Endothelial cell of umbilical vein (primary cell): ENCODE measurements around the gene CCHCR1. TPM values are rescaled to one million over a fixed set of nuclear protein-coding genes. Genes with fewer than 3 reads are reported as not detected.

Experiments
- Bru-seq: library from RNA; stranded (reverse); fragments of 400-500 nt; gene quantifications from one replicate; lab custom pipeline; 2021; lab: Mats Ljungman, UMichigan
- BruChase-seq, 2 experiments: library from RNA; stranded (reverse); fragments of 400-500 nt; gene quantifications; one replicate each; lab custom pipeline; 2021; lab: Mats Ljungman, UMichigan
- BruUV-seq: library from RNA; stranded (reverse); fragments of 400-500 nt; replicated peaks from 2 replicates; lab custom pipeline; 2021; lab: Mats Ljungman, UMichigan
- CTCF ChIA-PET: fragments of 300-600, 350-600 bp; sonication (Branson Sonifier 250); formaldehyde crosslinking; loops from one replicate; lab custom pipeline; 2021; ENCODE audit warnings: antibody characterized with exemption, inconsistent platforms; lab: Charles Lee
- POLR2A ChIA-PET: fragments of 300-600, 350-600 bp; sonication (Branson Sonifier 250); formaldehyde crosslinking; loops from one replicate; lab custom pipeline; 2021; ENCODE audit warnings: antibody characterized with exemption, inconsistent platforms; lab: Charles Lee
- DNase-seq: peaks from one replicate; pipeline ENCODE4 v3.0.0-alpha.2; 2011; ENCODE audit warnings: low read depth, low spot score
- FAIRE-seq: peaks from 2 replicates; lab custom pipeline; 2011; peaks lifted over from hg19 to GRCh38; lab: Jason Lieb, UNC
- H2AFZ ChIP-seq: 2 replicates; pipeline ENCODE4 v1.6.0; 2012; ENCODE audit warnings: low read depth, low read length, control low read depth, inconsistent platforms
- H3K27ac ChIP-seq: 2 replicates; pipeline ENCODE4 v1.5.1; 2011; ENCODE audit warnings: low read depth, mild to moderate bottlenecking, control low read depth, low read length, moderate library complexity; ENCODE audit not compliant: insufficient read depth
- H3K27me3 ChIP-seq, 2 experiments: 2 replicates each; pipeline versions ENCODE4 v1.6.0 to v1.6.1; 2011; ENCODE audit warnings: low read length in 2 of 2, mixed read lengths in 1 of 2; ENCODE audit not compliant: control insufficient read depth in 2 of 2, insufficient read depth in 2 of 2
- H3K36me3 ChIP-seq, 2 experiments: 2 replicates in 1 of 2; 3 replicates in 1 of 2; pipeline ENCODE4 v1.5.1; 2011; ENCODE audit warnings: low read length in 2 of 2, mild to moderate bottlenecking in 1 of 2, moderate library complexity in 1 of 2; ENCODE audit not compliant: control insufficient read depth in 2 of 2, insufficient read depth in 2 of 2; ENCODE audit errors: extremely low read depth in 1 of 2
- H3K4me1 ChIP-seq: 3 replicates; pipeline ENCODE4 v1.5.1; 2011; ENCODE audit warnings: mild to moderate bottlenecking, low read length; ENCODE audit not compliant: control insufficient read depth, insufficient read depth; ENCODE audit errors: extremely low read depth
- H3K4me2 ChIP-seq: 2 replicates; pipeline ENCODE4 v1.6.1; 2011; ENCODE audit warnings: low read length, control low read depth, mixed read lengths; ENCODE audit not compliant: insufficient read depth
- H3K4me3 ChIP-seq, 3 experiments: fragments of 200-600 bp in 1 of 3; sonication (generic), shearing (Covaris generic) in 1 of 3; replicated peaks in 1 of 3; 2 replicates each; pipeline ENCODE4 v1.5.1; 2011 to 2016; ENCODE audit warnings: control low read depth in 3 of 3, low read length in 3 of 3, mild to moderate bottlenecking in 2 of 3, inconsistent platforms in 1 of 3, low read depth in 1 of 3, moderate library complexity in 1 of 3; ENCODE audit not compliant: insufficient read depth in 1 of 3
- H3K79me2 ChIP-seq: 2 replicates; pipeline ENCODE4 v1.6.0; 2012; ENCODE audit warnings: low read length, inconsistent platforms; ENCODE audit not compliant: control insufficient read depth, insufficient read depth
- H3K9ac ChIP-seq: replicated peaks from 2 replicates; pipeline ENCODE3; 2011; ENCODE audit warnings: low read length, control low read depth; ENCODE audit not compliant: insufficient read depth; ENCODE audit errors: extremely low read depth
- H3K9me1 ChIP-seq: replicated peaks from 3 replicates; pipeline ENCODE4 v1.6.0; 2011; ENCODE audit warnings: mild to moderate bottlenecking, low read length; ENCODE audit not compliant: control insufficient read depth, insufficient read depth; ENCODE audit errors: extremely low read depth
- H3K9me3 ChIP-seq: replicated peaks from 2 replicates; pipeline ENCODE4 v1.5.1; 2012; ENCODE audit warnings: low read length, inconsistent platforms; ENCODE audit not compliant: control insufficient read depth, insufficient read depth
- H4K20me1 ChIP-seq: replicated peaks from 2 replicates; pipeline ENCODE3; 2011; ENCODE audit warnings: mild to moderate bottlenecking, low read length; ENCODE audit not compliant: control insufficient read depth, insufficient read depth; ENCODE audit errors: extremely low read depth
- CTCF ChIP-seq, 2 donors: IDR thresholded peaks; 1 replicate in 1 of 2; 2 replicates in 1 of 2; pipeline ENCODE4 v1.5.1; 2011; ENCODE audit warnings: low read length in 2 of 2, mild to moderate bottlenecking in 2 of 2, moderate library complexity in 2 of 2, control low read depth in 1 of 2, inconsistent platforms in 1 of 2, low read depth in 1 of 2; ENCODE audit not compliant: insufficient read depth in 1 of 2; ENCODE audit errors: extremely low read depth in 1 of 2
- EZH2 ChIP-seq: IDR thresholded peaks from 2 replicates; pipeline ENCODE4 v1.6.1; 2012; ENCODE audit warnings: borderline replicate concordance, low read depth, mild to moderate bottlenecking, moderate library complexity, low read length, inconsistent platforms; ENCODE audit not compliant: severe bottlenecking
- FOS ChIP-seq: IDR thresholded peaks from 2 replicates; pipeline ENCODE4 v1.6.1; 2011; ENCODE audit warnings: mild to moderate bottlenecking, low read length, moderate library complexity, borderline replicate concordance; ENCODE audit not compliant: insufficient read depth
- GATA2 ChIP-seq: IDR thresholded peaks from 2 replicates; pipeline ENCODE4 v1.7.0; 2011; ENCODE audit warnings: low read depth, mild to moderate bottlenecking, moderate library complexity, mixed read lengths, low read length; ENCODE audit not compliant: insufficient read length, insufficient read depth
- JUN ChIP-seq: IDR thresholded peaks from 2 replicates; pipeline ENCODE4 v1.6.1; 2011; ENCODE audit warnings: borderline replicate concordance, low read depth; ENCODE audit not compliant: insufficient read length, insufficient read depth
- MYC ChIP-seq: IDR thresholded peaks from one replicate; pipeline ENCODE4 v1.6.1; 2011; ENCODE audit warnings: mild to moderate bottlenecking, low read depth, low read length
- POLR2A ChIP-seq: IDR thresholded peaks from 2 replicates; pipeline ENCODE4 v1.6.1; 2012; ENCODE audit warnings: low read depth, mild to moderate bottlenecking, control low read depth, low read length
- POLR2AphosphoS5 ChIP-seq: IDR thresholded peaks from 2 replicates; pipeline ENCODE4 v1.6.1; 2012; ENCODE audit warnings: low read depth, mild to moderate bottlenecking, control low read depth, low read length, moderate library complexity; ENCODE audit not compliant: insufficient read depth
- dilution Hi-C: fragments of 300-500 bp; cut with MboI; formaldehyde crosslinking; loops from one replicate; pipeline ENCODE4 v1.15.0; 2019; ENCODE audit warnings: low sequenced_read_pairs; ENCODE audit not compliant: extremely low pct_ligation_motif_present
- intact Hi-C: fragments of 100-400 bp; cut with micrococcal nuclease; formaldehyde crosslinking; loops from one replicate; pipeline ENCODE4 v1.10.0; 2022
- long read RNA-seq: library from polyadenylated mRNA; stranded (forward); transcript quantifications from one replicate; pipeline ENCODE4 v2.0.0, GENCODE V29; 2021
- polyA minus RNA-seq, 3 experiments: library from RNA; depleted of rRNA, polyadenylated mRNA; stranded (reverse); fragments of >200 nt; gene quantifications; 1 replicate in 1 of 3; 2 replicates in 2 of 3; pipeline ENCODE4 v1.2.3, GENCODE V29; 2011
- polyA plus RNA-seq, 4 experiments: library from polyadenylated mRNA; depleted of rRNA in 3 of 4; stranded (reverse) in 3 of 4; unstranded in 1 of 4; fragments of >200 nt; gene quantifications; 2 replicates each; pipeline versions ENCODE4 v1.2.1 to v1.2.3, GENCODE V29; 2011 to 2012; ENCODE audit warnings: missing spikeins in 1 of 4
- total RNA-seq: library from RNA; stranded (reverse); gene quantifications from 2 replicates; pipeline ENCODE4 v1.2.3, GENCODE V29; 2021
- TF ChIP-seq, protein P1 (sequence below): IDR thresholded peaks from 2 replicates; pipeline ENCODE4 v1.6.1; 2011; ENCODE audit not compliant: insufficient read depth, insufficient read length

Gene CCHCR1, protein sequence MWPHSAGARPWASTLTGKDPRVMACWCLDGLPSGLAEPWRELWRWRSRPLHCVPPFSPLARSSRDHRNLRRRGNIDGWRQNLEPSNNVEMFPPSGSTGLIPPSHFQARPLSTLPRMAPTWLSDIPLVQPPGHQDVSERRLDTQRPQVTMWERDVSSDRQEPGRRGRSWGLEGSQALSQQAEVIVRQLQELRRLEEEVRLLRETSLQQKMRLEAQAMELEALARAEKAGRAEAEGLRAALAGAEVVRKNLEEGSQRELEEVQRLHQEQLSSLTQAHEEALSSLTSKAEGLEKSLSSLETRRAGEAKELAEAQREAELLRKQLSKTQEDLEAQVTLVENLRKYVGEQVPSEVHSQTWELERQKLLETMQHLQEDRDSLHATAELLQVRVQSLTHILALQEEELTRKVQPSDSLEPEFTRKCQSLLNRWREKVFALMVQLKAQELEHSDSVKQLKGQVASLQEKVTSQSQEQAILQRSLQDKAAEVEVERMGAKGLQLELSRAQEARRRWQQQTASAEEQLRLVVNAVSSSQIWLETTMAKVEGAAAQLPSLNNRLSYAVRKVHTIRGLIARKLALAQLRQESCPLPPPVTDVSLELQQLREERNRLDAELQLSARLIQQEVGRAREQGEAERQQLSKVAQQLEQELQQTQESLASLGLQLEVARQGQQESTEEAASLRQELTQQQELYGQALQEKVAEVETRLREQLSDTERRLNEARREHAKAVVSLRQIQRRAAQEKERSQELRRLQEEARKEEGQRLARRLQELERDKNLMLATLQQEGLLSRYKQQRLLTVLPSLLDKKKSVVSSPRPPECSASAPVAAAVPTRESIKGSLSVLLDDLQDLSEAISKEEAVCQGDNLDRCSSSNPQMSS
- 22.9 and 23.2 TPM in 2 replicates for total RNA-seq
- 12.0 and 12.8 TPM in 2 replicates for polyA plus RNA-seq
- 15.1 and 16.7 TPM in 2 replicates for polyA plus RNA-seq (2011; cell fraction: cytosol; rRNA removed)
- polyA plus RNA-seq (2011; cell fraction: nucleus; rRNA removed) = 46.6 and 48.1 TPM in 2 replicates
- polyA plus RNA-seq (2012) = 14.3 and 15.9 TPM in 2 replicates
- 11.4 and 12.8 TPM in 2 replicates for polyA minus RNA-seq
- polyA minus RNA-seq (2011; cell fraction: cytosol; rRNA and poly(A)+ RNA removed) = 9.7 TPM
- polyA minus RNA-seq (2011; cell fraction: nucleus; rRNA and poly(A)+ RNA removed) = 11.2 and 15.5 TPM in 2 replicates
- Bru-seq, nascent RNA = percentile 47 among the genes with signal in this experiment
- percentile 55 among the genes with signal in this experiment for BruChase-seq, experiment 1, labeled RNA remaining after a 6-hour chase
- percentile 55 among the genes with signal in this experiment for BruChase-seq, experiment 2, labeled RNA remaining after a 2-hour chase
- long read RNA-seq, transcript CCHCR1-201 (18 exons, 2,625 nt) = major isoform, 6 of 24 reads
- long read RNA-seq, partial matches to known transcripts = 1 of 24 reads
- long read RNA-seq, other reads (novel, unspliced or antisense) = 16 of 24 reads

GRCh38 chr6:31157513-31158139 is at the start of gene CCHCR1:
TSS of gene CCHCR1 (minus strand) at chr6:31157802. CDS start at chr6:31157600, 202 bp downstream.
- H3K79me2 ChIP-seq = peaks cover 15% of the 10 kb centered on the region
- intact Hi-C loops = loop anchor here (1.0 kb wide), 3 partner anchors 23 to 35 kb away; no protein-coding TSS in a partner anchor
- no peaks in the 10 kb centered on the region for H4K20me1 ChIP-seq
- BruUV-seq = no TSS peak
- CTCF ChIA-PET = interaction anchor here (0.6 to 3.7 kb wide), 10 partner anchors 10 to 370 kb away, joined by 3 to 16 read pairs (median 4); partner anchors contain the start of gene PSORS1C2
- dilution Hi-C loops = no loop called here
- H3K4me3 ChIP-seq = peak within 1 kb of the TSS; percentile 72 to 90 (median 90)
- H3K4me1 ChIP-seq = peaks cover 12% of the 10 kb centered on the region
- H2AFZ ChIP-seq = peak within 1 kb of the TSS; percentile 96
- peak within 1 kb of the TSS; percentile 30 for H3K27ac ChIP-seq
- no peaks in the 10 kb centered on the region for H3K36me3 ChIP-seq
- TF ChIP-seq MYC = no peak
- no peak for TF ChIP-seq GATA2
- no peak for TF ChIP-seq JUN
- TF ChIP-seq, protein P1, sequence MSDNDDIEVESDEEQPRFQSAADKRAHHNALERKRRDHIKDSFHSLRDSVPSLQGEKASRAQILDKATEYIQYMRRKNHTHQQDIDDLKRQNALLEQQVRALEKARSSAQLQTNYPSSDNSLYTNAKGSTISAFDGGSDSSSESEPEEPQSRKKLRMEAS = no peak
- TF ChIP-seq POLR2A = no peak
- no peak for TF ChIP-seq CTCF (IDR thresholded peaks at IDR 0.05; ENCODE audit: extremely low read depth in 1 of 2, insufficient read depth in 1 of 2, low read depth in 1 of 2, low read length in 2 of 2)
- TF ChIP-seq POLR2AphosphoS5 = no peak
- no peak for TF ChIP-seq FOS
- TF ChIP-seq EZH2 = no peak
- peak within 1 kb of the TSS; percentile 89 for H3K9ac ChIP-seq
- POLR2A ChIA-PET = interaction anchor here (1.3 kb wide), 1 partner anchor 10 kb away, joined by 3 read pairs; no protein-coding TSS in a partner anchor
- no peak for DNase-seq
- no peaks in the 10 kb centered on the region for H3K9me3 ChIP-seq
- H3K9me1 ChIP-seq = no peaks in the 10 kb centered on the region
- H3K27me3 ChIP-seq = no peaks in the 10 kb centered on the region
- FAIRE-seq = no peak
- peak within 1 kb of the TSS; percentile 97 for H3K4me2 ChIP-seq
